MM.1S (cell line): ENCODE data around the gene C21orf58.

Source experiments
- DNase-seq: peaks from one replicate; pipeline ENCODE4 v3.0.0-alpha.2; 2015
- H2AFZ ChIP-seq: fragments of 300-600 bp; sonication (generic); 2 replicates; pipeline ENCODE4 v1.6.0; 2016; ENCODE audit warnings: antibody characterized with exemption, low read length
- H3F3A ChIP-seq: fragments of 300-600 bp; sonication (generic); 2 replicates; pipeline ENCODE4 v1.6.1; 2016; ENCODE audit warnings: mild to moderate bottlenecking, antibody characterized with exemption, low read length, moderate library complexity, mixed read lengths; ENCODE audit not compliant: insufficient read depth
- H3K27ac ChIP-seq: fragments of 300-600 bp; sonication (generic); 2 replicates; pipeline ENCODE4 v1.5.1; 2016; ENCODE audit warnings: mild to moderate bottlenecking, low read length
- H3K27me3 ChIP-seq: fragments of 300-600 bp; sonication (generic); replicated peaks from 2 replicates; pipeline ENCODE4 v1.6.0; 2016; ENCODE audit warnings: low read length; ENCODE audit not compliant: insufficient read depth
- H3K36me3 ChIP-seq: fragments of 300-600 bp; sonication (generic); replicated peaks from 2 replicates; pipeline ENCODE4 v1.6.1; 2016; ENCODE audit warnings: mild to moderate bottlenecking, low read length, mixed read lengths; ENCODE audit not compliant: insufficient read depth
- H3K4me1 ChIP-seq: fragments of 300-600 bp; sonication (generic); 2 replicates; pipeline ENCODE4 v1.6.1; 2016; ENCODE audit warnings: low read length, mixed read lengths
- H3K4me2 ChIP-seq: fragments of 300-600 bp; sonication (generic); 2 replicates; pipeline ENCODE4 v1.6.0; 2016; ENCODE audit warnings: low read depth, low read length
- H3K4me3 ChIP-seq: fragments of 300-600 bp; sonication (generic); 2 replicates; pipeline ENCODE4 v1.5.1; 2016; ENCODE audit warnings: low read length, mixed read lengths
- H3K79me2 ChIP-seq: fragments of 300-600 bp; sonication (generic); 2 replicates; pipeline ENCODE4 v1.6.1; 2016; ENCODE audit warnings: mixed run types, low read length, mixed read lengths
- H3K9ac ChIP-seq: fragments of 300-600 bp; sonication (generic); 2 replicates; pipeline ENCODE4 v1.6.1; 2016; ENCODE audit warnings: low read length, mixed read lengths
- H3K9me2 ChIP-seq: fragments of 300-600 bp; sonication (generic); replicated peaks from 2 replicates; pipeline ENCODE4 v1.6.1; 2016; ENCODE audit warnings: mild to moderate bottlenecking, low read length, mixed read lengths; ENCODE audit not compliant: insufficient read depth
- H3K9me3 ChIP-seq: fragments of 300-600 bp; sonication (generic); replicated peaks from 2 replicates; pipeline ENCODE4 v1.6.1; 2016; ENCODE audit warnings: mild to moderate bottlenecking, low read length, mixed read lengths; ENCODE audit not compliant: insufficient read depth
- H4K20me1 ChIP-seq: fragments of 300-600 bp; sonication (generic); 2 replicates; pipeline ENCODE4 v1.6.1; 2016; ENCODE audit warnings: mild to moderate bottlenecking, low read length, moderate library complexity, mixed read lengths; ENCODE audit not compliant: insufficient read depth
- EZH2 ChIP-seq: fragments of 300-600 bp; sonication (generic); optimal IDR thresholded peaks from 2 replicates; pipeline ENCODE3; 2017; ENCODE audit warnings: low read depth, mild to moderate bottlenecking, antibody characterized with exemption, low read length, mixed read lengths
- EZH2phosphoT487 ChIP-seq: fragments of 300-600 bp; sonication (generic); IDR thresholded peaks from 2 replicates; pipeline ENCODE4 v1.6.1; 2018; ENCODE audit warnings: antibody characterized with exemption, low read length
- TF ChIP-seq, protein P1 (sequence below): fragments of 300-600 bp; sonication (generic); IDR thresholded peaks from 2 replicates; pipeline ENCODE4 v1.5.1; 2016; ENCODE audit warnings: antibody characterized with exemption, low read length, mixed read lengths

The C21orf58 gene

DNA sequence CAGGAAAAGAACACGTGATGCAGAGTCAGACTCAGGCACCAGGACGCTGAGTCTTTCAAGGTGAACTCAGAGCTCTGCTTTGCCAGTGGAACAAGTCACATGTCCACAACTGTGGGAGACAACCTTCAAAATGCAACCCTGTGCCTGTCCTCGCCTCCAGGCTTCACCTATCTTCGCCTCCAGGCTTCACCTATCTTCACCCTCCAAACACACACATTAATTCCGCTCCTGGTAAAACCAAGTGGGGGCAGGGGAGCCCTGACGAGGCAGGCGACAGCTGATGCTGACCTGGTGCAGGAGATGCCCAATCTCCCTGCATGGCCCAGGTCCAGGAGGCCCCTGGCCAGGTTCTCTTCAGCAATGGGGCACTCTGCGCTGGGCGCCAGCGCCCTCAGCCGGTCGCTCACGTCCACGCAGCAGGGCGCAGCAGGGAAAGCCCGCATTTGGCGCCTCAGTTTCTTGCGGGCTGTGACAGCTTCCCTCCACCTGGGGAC is 67.1 kb downstream of the C21orf58 start:
- no peak overlapping the region for H2AFZ ChIP-seq
- H3K79me2 ChIP-seq = no peaks in the 10 kb centered on the region
- peaks cover 11% of the 10 kb centered on the region for H3K36me3 ChIP-seq
- no peaks in the 10 kb centered on the region for H4K20me1 ChIP-seq
- no peaks in the 10 kb centered on the region for H3K4me1 ChIP-seq
- no peak overlapping the region for H3K4me3 ChIP-seq
- H3F3A ChIP-seq = no peaks in the 10 kb centered on the region
- no peaks in the 10 kb centered on the region for H3K9me2 ChIP-seq
- no peak overlapping the region for H3K27ac ChIP-seq
- H3K9me3 ChIP-seq = no peaks in the 10 kb centered on the region
- no peak overlapping the region for H3K4me2 ChIP-seq
- H3K9ac ChIP-seq = no peak overlapping the region
- no peak for DNase-seq
- TF ChIP-seq, protein P1, sequence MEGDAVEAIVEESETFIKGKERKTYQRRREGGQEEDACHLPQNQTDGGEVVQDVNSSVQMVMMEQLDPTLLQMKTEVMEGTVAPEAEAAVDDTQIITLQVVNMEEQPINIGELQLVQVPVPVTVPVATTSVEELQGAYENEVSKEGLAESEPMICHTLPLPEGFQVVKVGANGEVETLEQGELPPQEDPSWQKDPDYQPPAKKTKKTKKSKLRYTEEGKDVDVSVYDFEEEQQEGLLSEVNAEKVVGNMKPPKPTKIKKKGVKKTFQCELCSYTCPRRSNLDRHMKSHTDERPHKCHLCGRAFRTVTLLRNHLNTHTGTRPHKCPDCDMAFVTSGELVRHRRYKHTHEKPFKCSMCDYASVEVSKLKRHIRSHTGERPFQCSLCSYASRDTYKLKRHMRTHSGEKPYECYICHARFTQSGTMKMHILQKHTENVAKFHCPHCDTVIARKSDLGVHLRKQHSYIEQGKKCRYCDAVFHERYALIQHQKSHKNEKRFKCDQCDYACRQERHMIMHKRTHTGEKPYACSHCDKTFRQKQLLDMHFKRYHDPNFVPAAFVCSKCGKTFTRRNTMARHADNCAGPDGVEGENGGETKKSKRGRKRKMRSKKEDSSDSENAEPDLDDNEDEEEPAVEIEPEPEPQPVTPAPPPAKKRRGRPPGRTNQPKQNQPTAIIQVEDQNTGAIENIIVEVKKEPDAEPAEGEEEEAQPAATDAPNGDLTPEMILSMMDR = no peak
- no peak for TF ChIP-seq EZH2
- TF ChIP-seq EZH2phosphoT487 = no peak
- no peaks in the 10 kb centered on the region for H3K27me3 ChIP-seq

DNA sequence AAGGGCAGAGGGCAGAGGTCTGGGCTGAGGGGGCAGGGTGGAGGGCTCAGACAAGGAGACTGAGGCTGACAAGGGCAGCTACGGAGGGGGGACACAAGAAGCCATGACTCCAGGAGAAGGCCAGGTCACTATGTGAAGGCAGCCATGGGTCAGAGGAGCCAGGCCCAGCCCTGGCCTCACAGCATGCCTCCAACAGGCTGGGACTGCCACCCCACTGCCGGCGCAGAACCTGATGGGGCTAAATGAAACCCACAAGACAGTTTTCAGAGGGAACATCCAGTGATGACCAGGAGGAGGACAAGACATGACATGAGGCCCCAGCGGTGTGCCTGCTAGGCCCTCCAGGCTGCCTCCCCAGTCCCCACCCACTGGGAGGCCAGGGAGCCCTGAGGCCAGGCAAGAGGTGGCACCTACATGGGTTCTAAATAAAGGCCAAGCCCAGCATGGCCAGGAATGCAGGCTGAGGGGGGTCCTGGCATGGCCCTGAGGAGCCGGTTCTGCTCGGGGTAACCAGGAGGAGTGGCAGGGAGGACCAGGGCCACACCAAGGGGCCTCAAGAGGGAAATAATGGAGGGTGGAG is 67.8 kb downstream of the C21orf58 start:
- H3F3A ChIP-seq = no peaks in the 10 kb centered on the region
- H3K9me3 ChIP-seq = no peaks in the 10 kb centered on the region
- no peaks in the 10 kb centered on the region for H3K9me2 ChIP-seq
- H3K27me3 ChIP-seq = no peaks in the 10 kb centered on the region
- no peaks in the 10 kb centered on the region for H3K79me2 ChIP-seq
- no peak for DNase-seq
- no peak overlapping the region for H2AFZ ChIP-seq
- no peak overlapping the region for H3K4me3 ChIP-seq
- no peak overlapping the region for H3K4me2 ChIP-seq
- no peak for TF ChIP-seq EZH2
- TF ChIP-seq, protein P1 = no peak
- TF ChIP-seq EZH2phosphoT487 = no peak
- H4K20me1 ChIP-seq = no peaks in the 10 kb centered on the region
- no peak overlapping the region for H3K27ac ChIP-seq
- H3K9ac ChIP-seq = no peak overlapping the region
- H3K4me1 ChIP-seq = no peaks in the 10 kb centered on the region
- peaks cover 11% of the 10 kb centered on the region for H3K36me3 ChIP-seq

DNA sequence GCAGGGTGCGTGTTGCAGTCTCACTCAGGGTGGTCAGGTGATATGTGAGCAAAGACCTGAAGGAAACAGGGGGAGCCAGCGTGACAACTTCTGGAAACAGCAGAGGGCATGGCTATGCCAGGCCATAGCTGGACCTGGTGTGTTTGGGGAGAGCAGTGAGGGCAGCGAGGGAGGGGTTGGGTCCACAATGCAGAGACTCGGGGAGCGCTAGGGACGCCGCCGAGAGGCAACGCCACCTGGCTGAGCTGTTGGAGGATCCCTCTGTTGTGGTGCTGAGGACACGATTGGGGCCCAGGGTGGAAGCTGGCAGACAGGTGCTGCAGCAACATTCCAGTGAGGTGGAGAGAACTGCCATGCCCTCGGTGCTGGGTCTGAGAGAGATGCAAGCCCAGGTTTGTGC is 68.5 kb downstream of the C21orf58 start:
- no peak overlapping the region for H2AFZ ChIP-seq
- H3K4me1 ChIP-seq = no peaks in the 10 kb centered on the region
- H3K36me3 ChIP-seq = peaks cover 11% of the 10 kb centered on the region; the same call in 1 of the 2 replicates
- no peaks in the 10 kb centered on the region for H3K9me2 ChIP-seq
- DNase-seq = no peak
- TF ChIP-seq, protein P1 = no peak
- TF ChIP-seq EZH2phosphoT487 (no peak), EZH2 (no peak)
- H3K4me3 ChIP-seq = no peak overlapping the region
- no peaks in the 10 kb centered on the region for H3K79me2 ChIP-seq
- no peaks in the 10 kb centered on the region for H3K9me3 ChIP-seq
- H3F3A ChIP-seq = no peaks in the 10 kb centered on the region
- H4K20me1 ChIP-seq = no peaks in the 10 kb centered on the region
- H3K27me3 ChIP-seq = no peaks in the 10 kb centered on the region
- H3K4me2 ChIP-seq = no peak overlapping the region
- no peak overlapping the region for H3K9ac ChIP-seq
- no peak overlapping the region for H3K27ac ChIP-seq
